HL-60/S4 treated with retinoic acid at 250 ng/mL for 4 days and 3 days (cell line): ENCODE results near the gene TIGD6.

Experiments
- in situ Hi-C: fragments of 300-500 bp; cut with MboI; formaldehyde crosslinking; loops from 2 replicates; pipeline ENCODE4 v1.7.0; 2022; ENCODE audit warnings: low sequenced_read_pairs

TIGD6 gene

GRCh38 chr5:149982505-149982904 is 17.9 kb downstream of the TIGD6 start:
- in situ Hi-C loops, result no loop called here

- in situ Hi-C loops, result no loop called here
These were observed 19.2 kb downstream of the TIGD6 start for GRCh38 chr5:149981206-149981605.

DNA sequence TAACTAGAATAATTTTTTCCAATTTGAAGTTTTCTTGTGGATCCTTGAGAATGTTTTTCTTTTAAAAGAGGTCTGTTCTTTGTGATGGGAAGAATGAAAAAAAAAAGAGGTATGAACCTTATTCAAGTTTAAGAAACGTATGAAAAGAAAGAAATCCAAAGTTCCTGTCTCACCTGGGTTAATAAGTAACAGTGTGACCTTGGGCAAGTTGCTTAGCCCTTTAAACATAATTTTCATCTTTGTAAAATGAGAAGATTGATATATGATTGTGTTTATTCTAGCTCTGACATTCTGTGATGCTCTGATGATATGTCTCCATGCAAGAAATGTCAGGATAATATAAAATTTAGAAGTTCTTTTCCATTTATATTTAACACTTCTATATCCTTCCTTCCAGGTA is 20.6 kb downstream of the TIGD6 start:
- in situ Hi-C loops, result no loop called here

GRCh38 chr5:149975409-149975808 is 25.0 kb downstream of the TIGD6 start:
- in situ Hi-C loops, result no loop called here

DNA sequence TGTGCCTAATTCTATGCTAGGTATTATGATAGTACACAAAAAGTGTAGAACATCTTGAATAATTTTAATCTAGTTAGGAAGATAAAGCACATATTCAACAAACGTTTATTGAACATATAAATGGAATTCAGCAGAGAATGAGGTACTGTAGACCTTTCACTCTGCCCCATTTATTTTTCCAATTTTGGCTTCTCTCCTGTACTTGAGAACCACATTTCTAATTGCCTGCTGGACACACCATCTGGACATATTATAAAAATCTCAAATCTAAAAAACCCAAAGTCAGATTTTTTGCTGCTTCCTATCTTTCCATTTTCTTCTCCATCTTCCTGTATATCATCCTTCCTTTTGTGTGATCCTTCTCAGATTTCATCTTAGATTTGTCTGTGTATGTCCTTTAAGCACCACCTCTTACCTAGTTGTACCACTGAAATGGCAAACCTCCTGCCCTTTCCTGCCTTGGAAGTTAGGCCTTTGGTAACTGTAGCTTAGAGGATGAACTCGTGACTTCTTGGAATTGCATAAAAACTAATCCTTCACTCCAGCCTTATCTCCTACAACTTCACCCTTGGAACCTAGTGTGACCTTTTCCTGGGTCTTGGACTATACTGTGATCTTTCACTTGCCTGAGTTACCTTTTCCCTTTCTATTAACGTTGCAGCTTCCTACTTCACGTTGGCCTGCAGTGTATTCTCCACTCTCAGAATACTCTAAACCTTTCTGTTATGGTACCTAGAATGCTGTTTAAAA is 31.1 kb downstream of the TIGD6 start:
- in situ Hi-C loops, result loop anchor here (5.0 kb wide), 1 partner anchor 127 kb away; no protein-coding TSS in a partner anchor

GRCh38 chr5:149966946-149967345 is 33.5 kb downstream of the TIGD6 start:
- in situ Hi-C loops, result loop anchor here (5.0 kb wide), 1 partner anchor 125 kb away; no protein-coding TSS in a partner anchor

GRCh38 chr5:149963729-149964128 is 36.7 kb downstream of the TIGD6 start:
- in situ Hi-C loops, result no loop called here

DNA sequence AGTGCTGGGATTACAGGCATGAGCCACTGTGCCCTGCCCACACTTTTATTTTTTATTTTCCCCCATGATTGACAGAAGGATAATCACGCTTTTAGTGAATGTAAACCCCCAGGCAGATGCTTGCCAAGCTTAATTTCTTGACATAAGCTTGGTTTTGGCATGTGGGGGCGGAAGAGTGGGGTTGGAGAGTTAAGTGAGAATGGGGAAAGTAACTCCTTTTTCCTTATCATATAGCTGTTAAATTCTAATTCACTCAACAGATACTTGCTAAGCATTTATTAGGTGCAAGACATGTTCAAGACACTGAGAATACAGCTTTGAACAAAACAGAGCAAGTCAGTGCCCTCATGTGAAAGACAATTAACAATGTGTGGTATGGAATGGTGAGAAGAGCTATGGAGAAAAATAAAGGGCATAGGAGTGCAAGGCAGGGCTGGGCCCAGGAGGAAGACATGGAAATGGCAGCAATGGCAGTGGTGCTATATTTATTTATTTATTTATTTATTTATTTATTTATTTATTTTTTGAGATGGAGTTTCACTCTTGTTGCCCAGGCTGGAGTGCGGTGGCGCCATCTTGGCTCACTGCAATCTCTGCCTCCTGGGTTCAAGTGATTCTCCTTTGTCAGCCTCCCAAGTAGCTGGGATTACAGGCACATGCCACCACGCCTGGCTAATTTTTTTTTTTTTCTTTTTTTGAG is 37.7 kb downstream of the TIGD6 start:
- in situ Hi-C loops, result no loop called here

GRCh38 chr5:149961957-149962409 is 38.5 kb downstream of the TIGD6 start:
- in situ Hi-C loops, result no loop called here

DNA sequence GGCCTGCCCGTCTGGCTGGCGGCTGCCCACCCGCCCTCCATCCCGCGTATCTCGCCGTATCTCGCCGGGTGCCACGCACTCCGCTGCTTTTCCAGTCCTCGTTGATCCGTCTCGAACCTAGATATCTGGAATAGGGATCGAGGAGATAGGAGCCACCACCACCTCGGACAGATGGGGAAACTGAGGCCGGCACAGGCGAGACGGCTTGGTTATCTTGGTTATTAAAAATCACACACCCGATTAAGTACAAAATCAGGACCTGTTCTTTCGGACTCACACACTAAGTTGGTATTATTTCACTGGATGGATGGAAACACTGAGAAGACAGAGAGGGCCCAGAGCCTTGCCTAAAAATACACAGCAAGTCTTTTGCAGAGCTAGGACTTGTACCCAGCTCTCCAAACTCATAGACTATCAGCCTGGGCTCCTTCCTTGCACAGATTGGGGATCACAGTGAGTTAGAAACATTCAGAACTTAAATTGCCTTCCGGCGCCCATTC is 39.2 kb downstream of the TIGD6 start:
- in situ Hi-C loops, result no loop called here

DNA sequence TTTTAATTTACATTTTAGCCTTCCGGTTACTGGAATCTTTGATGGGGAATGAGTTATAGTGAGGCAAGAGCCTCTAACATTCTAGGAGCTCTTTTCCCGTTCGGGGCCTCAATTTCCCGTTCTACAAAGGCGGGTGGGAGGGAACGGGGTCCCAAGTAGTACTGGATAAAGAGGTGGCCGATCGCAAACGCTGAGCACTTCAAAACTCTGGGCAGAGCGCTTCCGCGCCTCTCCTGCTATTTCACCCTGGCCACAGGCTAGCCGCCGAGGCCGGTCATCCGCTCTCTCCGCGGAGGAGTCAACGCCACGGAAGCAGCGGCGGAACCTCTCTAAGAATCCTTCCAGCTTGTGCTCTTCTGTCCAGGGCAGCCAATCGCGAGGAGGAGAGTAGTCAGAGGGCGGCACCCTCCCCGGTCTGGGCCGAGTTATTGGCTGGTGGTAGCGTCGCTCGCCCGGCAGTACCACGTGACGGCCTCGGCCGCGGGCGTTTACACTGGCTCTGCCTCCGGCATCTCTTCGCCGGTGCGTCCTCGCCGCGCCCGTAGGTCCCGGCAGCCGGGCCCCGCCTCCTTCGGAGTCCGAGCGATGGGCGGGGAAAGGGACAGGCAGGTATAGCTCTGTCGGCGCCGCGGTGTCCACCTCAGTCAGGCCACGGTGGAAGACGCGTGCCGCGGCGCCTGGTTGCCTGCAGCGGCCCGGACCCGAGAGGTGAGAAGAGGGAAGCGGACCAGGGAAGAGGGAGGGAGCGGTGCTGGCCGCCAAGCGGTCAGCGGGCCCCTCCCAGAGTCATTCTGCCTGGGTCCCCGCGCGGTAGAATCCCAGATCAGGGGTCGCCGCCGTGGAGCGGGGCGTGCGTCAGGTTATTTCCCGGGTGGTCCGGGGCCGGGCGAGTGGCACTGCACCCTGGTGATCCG is 39.9 kb downstream of the TIGD6 start, which contains the start of gene SLC26A2:
SLC26A2 (plus strand) TSS at position 487 of the 914 bp plus-strand sequence. CDS start 16,895 bp downstream, outside the sequence.
- in situ Hi-C loops, result no loop called here

GRCh38 chr5:149959406-149960236 is 40.8 kb downstream of the TIGD6 start:
- in situ Hi-C loops, result no loop called here

- in situ Hi-C loops, result no loop called here
These were observed 42.6 kb downstream of the TIGD6 start for GRCh38 chr5:149957855-149958254.

- in situ Hi-C loops, result no loop called here
These were observed 43.8 kb downstream of the TIGD6 start for GRCh38 chr5:149956685-149957084.

DNA sequence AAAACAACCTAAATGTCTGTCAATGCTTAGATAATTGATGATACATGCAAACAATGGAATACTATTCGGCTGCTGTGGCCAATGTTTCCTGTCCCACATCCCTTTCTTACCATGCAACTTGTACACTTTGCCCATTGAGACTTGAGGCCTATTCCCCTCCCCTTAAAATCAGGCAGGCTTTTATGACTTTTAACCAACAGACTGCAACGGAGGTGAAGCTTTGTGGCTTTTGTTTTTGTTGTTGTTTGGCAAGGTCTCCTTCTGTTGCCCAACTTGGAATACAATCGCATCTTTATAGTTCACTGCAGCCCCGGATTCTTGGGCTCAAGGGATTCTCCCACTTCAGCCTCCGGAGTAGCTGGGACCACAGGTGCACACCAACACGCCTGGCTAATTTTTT is 45.7 kb downstream of the TIGD6 start:
- in situ Hi-C loops, result no loop called here

DNA sequence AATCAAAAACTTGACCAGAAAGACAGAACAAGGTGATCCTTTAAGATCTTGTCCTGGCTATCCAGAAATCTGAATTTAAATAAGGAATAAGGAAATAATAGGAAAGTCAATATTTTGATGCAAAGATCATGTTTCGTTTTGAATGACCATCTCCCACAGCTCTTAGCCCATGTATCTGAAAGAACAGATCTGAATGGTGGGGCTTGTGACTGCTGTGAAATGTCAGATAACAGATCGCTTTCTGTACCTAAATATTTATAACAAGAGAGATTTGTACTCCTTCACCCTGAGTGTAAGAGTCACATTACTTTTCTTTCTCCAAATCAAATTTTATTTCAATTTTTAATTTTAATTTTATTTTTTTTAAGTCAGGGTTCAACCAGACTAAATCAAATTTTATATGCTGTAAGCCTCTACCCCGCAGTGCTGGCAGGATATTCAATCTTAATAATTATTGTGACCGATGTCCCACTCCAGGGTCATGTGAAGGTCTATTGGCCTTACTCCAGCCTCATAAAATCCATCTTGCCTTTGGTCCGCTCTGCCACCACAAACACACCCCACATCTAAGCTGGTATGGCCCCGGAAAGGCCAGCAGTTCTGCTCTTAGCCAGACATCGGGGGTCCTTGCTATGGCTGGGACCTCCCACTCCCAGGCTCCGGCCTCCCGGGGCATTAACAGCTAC is 46.9 kb downstream of the TIGD6 start:
- in situ Hi-C loops, result no loop called here

- in situ Hi-C loops, result no loop called here
These were observed 49.2 kb downstream of the TIGD6 start for GRCh38 chr5:149951138-149951749.

DNA sequence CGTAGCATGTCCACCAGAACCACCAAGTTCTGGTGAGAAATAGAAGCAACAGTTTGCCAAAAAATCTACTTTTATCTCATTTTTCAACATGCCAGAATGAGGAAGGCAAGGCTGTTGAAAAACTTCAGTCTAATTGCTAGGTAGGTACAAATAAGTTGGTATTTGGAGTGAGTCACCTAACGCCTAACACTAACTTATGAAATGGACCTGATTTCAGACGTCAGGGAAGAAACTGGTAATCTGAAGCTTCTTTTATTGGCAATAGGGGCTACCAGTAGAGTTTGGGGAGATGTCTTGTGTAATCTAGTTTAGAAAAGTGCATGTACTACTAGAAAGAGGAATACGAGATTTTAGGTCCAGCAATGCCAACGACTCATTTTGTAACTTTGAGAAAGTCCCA is 51.5 kb downstream of the TIGD6 start:
- in situ Hi-C loops, result no loop called here

GRCh38 chr5:149946118-149946517 is 54.3 kb downstream of the TIGD6 start:
- in situ Hi-C loops, result no loop called here
